H1 (cell line): ENCODE measurements around the gene PRKD1. TPM values are rescaled to one million over a fixed set of nuclear protein-coding genes. Genes with fewer than 3 reads are reported as not detected.

ENCODE experiments used
- CTCF ChIA-PET: fragments of 300-600 bp; sonication (Branson Sonifier 250); formaldehyde crosslinking; loops from one replicate; lab custom pipeline; 2021; ENCODE audit not compliant: partially characterized antibody; lab: Charles Lee
- POLR2A ChIA-PET: fragments of 300-600 bp; sonication (Branson Sonifier 250); formaldehyde crosslinking; loops from one replicate; lab custom pipeline; 2021; ENCODE audit warnings: inconsistent platforms; ENCODE audit not compliant: partially characterized antibody; lab: Charles Lee
- DNase-seq, 2 experiments: peaks; one replicate each; pipeline versions ENCODE4 v3.0.0 to v3.0.0-alpha.2; 2010 to 2022; ENCODE audit warnings: low spot score in 2 of 2, low read depth in 1 of 2, mixed read lengths in 1 of 2
- FAIRE-seq: peaks from 2 replicates; lab custom pipeline; 2011; peaks lifted over from hg19 to GRCh38; lab: Jason Lieb, UNC
- H2AFZ ChIP-seq: 2 replicates; pipeline ENCODE4 v1.8.1; 2012; ENCODE audit warnings: low read length, inconsistent platforms
- H2AK5ac ChIP-seq: 2 replicates; pipeline ENCODE4 v1.6.1; 2013; ENCODE audit warnings: low read depth, low read length
- H2BK120ac ChIP-seq: replicated peaks from 2 replicates; pipeline ENCODE3; 2013; ENCODE audit warnings: low read depth, low read length, inconsistent platforms
- H2BK12ac ChIP-seq: 2 replicates; pipeline ENCODE4 v1.6.1; 2013; ENCODE audit warnings: low read depth, low read length
- H2BK15ac ChIP-seq: 2 replicates; pipeline ENCODE4 v1.6.1; 2013; ENCODE audit warnings: low read length
- H2BK20ac ChIP-seq: 2 replicates; pipeline ENCODE4 v1.6.1; 2013; ENCODE audit warnings: low read length
- H2BK5ac ChIP-seq: 2 replicates; pipeline ENCODE4 v1.6.1; 2013; ENCODE audit warnings: low read depth, low read length
- H3K14ac ChIP-seq: 2 replicates; pipeline ENCODE4 v1.6.1; 2013; ENCODE audit warnings: inconsistent platforms; ENCODE audit not compliant: insufficient read length
- H3K18ac ChIP-seq: 2 replicates; pipeline ENCODE4 v1.6.1; 2013; ENCODE audit warnings: low read length; ENCODE audit errors: extremely low read depth
- H3K23ac ChIP-seq: 2 replicates; pipeline ENCODE4 v1.6.1; 2013; ENCODE audit warnings: inconsistent platforms; ENCODE audit not compliant: insufficient read length
- H3K23me2 ChIP-seq: 2 replicates; pipeline ENCODE4 v1.6.1; 2013; ENCODE audit warnings: low read depth, low read length
- H3K27ac ChIP-seq: 2 replicates; pipeline ENCODE4 v1.6.1; 2011; ENCODE audit warnings: low read depth, low read length, inconsistent platforms
- H3K27me3 ChIP-seq, 4 experiments: replicated peaks in 1 of 4; 1 replicate in 1 of 4; 2 replicates in 3 of 4; pipeline versions ENCODE4 v1.6.1 to v1.8.1; 2011 to 2013; ENCODE audit warnings: low read length in 3 of 4, mild to moderate bottlenecking in 3 of 4, inconsistent platforms in 2 of 4, mixed read lengths in 2 of 4, moderate library complexity in 1 of 4; ENCODE audit not compliant: control insufficient read depth in 3 of 4, insufficient read depth in 3 of 4; ENCODE audit errors: extremely low read depth in 1 of 4
- H3K36me3 ChIP-seq, 4 experiments: 2 replicates each; pipeline versions ENCODE4 v1.6.1 to v1.8.1; 2011 to 2013; ENCODE audit warnings: mild to moderate bottlenecking in 4 of 4, low read length in 3 of 4, moderate library complexity in 2 of 4, control low read depth in 1 of 4, inconsistent platforms in 1 of 4; ENCODE audit not compliant: insufficient read depth in 4 of 4, control insufficient read depth in 2 of 4
- H3K4ac ChIP-seq: replicated peaks from 2 replicates; pipeline ENCODE3; 2013; ENCODE audit warnings: low read length, low read depth, mixed read lengths, inconsistent platforms; ENCODE audit not compliant: insufficient read length
- H3K4me1 ChIP-seq, 4 experiments: replicated peaks in 1 of 4; 1 replicate in 1 of 4; 2 replicates in 3 of 4; pipeline versions ENCODE4 v1.6.1 to v1.8.1; 2011 to 2013; ENCODE audit warnings: low read length in 3 of 4, inconsistent platforms in 2 of 4, mixed read lengths in 1 of 4; ENCODE audit not compliant: insufficient read depth in 4 of 4, control insufficient read depth in 3 of 4
- H3K4me2 ChIP-seq, 2 experiments: 2 replicates each; pipeline versions ENCODE4 v1.6.1 to v1.8.1; 2011 to 2013; ENCODE audit warnings: low read depth in 2 of 2, low read length in 2 of 2, control low read depth in 1 of 2, inconsistent platforms in 1 of 2, mild to moderate bottlenecking in 1 of 2; ENCODE audit not compliant: insufficient read depth in 1 of 2
- H3K4me3 ChIP-seq, 4 experiments: fragments of 200-600, 300-600 bp in 1 of 4; sonication (generic), shearing (Covaris generic), sonication (Bioruptor Twin) in 1 of 4; 2 replicates each; pipeline versions ENCODE4 v1.5.1 to v1.8.1; 2011 to 2016; ENCODE audit warnings: low read length in 4 of 4, low read depth in 3 of 4, control low read depth in 2 of 4, inconsistent platforms in 2 of 4, mild to moderate bottlenecking in 2 of 4, mixed read lengths in 1 of 4, moderate library complexity in 1 of 4; ENCODE audit not compliant: insufficient read depth in 2 of 4; ENCODE audit errors: extremely low read depth in 1 of 4
- H3K56ac ChIP-seq: replicated peaks from 2 replicates; pipeline ENCODE3; 2013; ENCODE audit warnings: low read depth, mild to moderate bottlenecking, mixed read lengths, low read length, inconsistent platforms; ENCODE audit not compliant: insufficient read length
- H3K79me1 ChIP-seq: 2 replicates; pipeline ENCODE4 v1.6.1; 2013; ENCODE audit warnings: low read depth, low read length, control low read depth
- H3K79me2 ChIP-seq, 2 experiments: 2 replicates each; pipeline versions ENCODE4 v1.6.1 to v1.8.1; 2012 to 2013; ENCODE audit warnings: low read length in 2 of 2, mild to moderate bottlenecking in 2 of 2, inconsistent platforms in 1 of 2; ENCODE audit not compliant: insufficient read depth in 2 of 2, control insufficient read depth in 1 of 2
- H3K9ac ChIP-seq, 4 experiments: replicated peaks in 1 of 4; 1 replicate in 1 of 4; 2 replicates in 3 of 4; pipeline versions ENCODE4 v1.6.1 to v1.8.1; 2011 to 2013; ENCODE audit warnings: low read depth in 3 of 4, low read length in 3 of 4, control low read depth in 2 of 4, mild to moderate bottlenecking in 2 of 4, moderate library complexity in 2 of 4, inconsistent platforms in 1 of 4; ENCODE audit errors: extremely low read depth in 1 of 4
- H3K9me3 ChIP-seq, 2 experiments: 2 replicates each; pipeline versions ENCODE4 v1.6.1 to v1.8.1; 2012 to 2013; ENCODE audit warnings: mild to moderate bottlenecking in 2 of 2, moderate library complexity in 2 of 2, control low read depth in 1 of 2, inconsistent platforms in 1 of 2, low read depth in 1 of 2, low read length in 1 of 2, mixed read lengths in 1 of 2; ENCODE audit not compliant: insufficient read depth in 2 of 2
- H4K20me1 ChIP-seq, 2 experiments: replicated peaks in 1 of 2; 2 replicates each; pipeline versions ENCODE3 to v1.8.1; 2011 to 2013; ENCODE audit warnings: inconsistent platforms in 2 of 2, low read length in 2 of 2, mild to moderate bottlenecking in 1 of 2; ENCODE audit not compliant: insufficient read depth in 2 of 2, control insufficient read depth in 1 of 2
- H4K5ac ChIP-seq: 2 replicates; pipeline ENCODE4 v1.6.1; 2013; ENCODE audit warnings: low read length, low read depth, mixed read lengths, inconsistent platforms; ENCODE audit not compliant: insufficient read length
- H4K8ac ChIP-seq: 2 replicates; pipeline ENCODE4 v1.8.0; 2013; ENCODE audit warnings: mild to moderate bottlenecking, moderate library complexity, low read length, inconsistent platforms; ENCODE audit not compliant: insufficient read depth; ENCODE audit errors: extremely low read depth
- H4K91ac ChIP-seq: replicated peaks from 2 replicates; pipeline ENCODE3; 2013; ENCODE audit warnings: low read length, mixed read lengths, inconsistent platforms; ENCODE audit not compliant: insufficient read length
- CEBPB ChIP-seq: IDR thresholded peaks from 2 replicates; pipeline ENCODE4 v1.6.1; 2012; ENCODE audit warnings: low read depth, low read length
- CREB1 ChIP-seq: IDR thresholded peaks from 2 replicates; pipeline ENCODE4 v1.6.1; 2012; ENCODE audit warnings: inconsistent platforms
- EGR1 ChIP-seq: IDR thresholded peaks from 2 replicates; pipeline ENCODE4 v1.6.1; 2011; ENCODE audit warnings: low read depth, low read length, borderline replicate concordance
- JUN ChIP-seq: IDR thresholded peaks from 2 replicates; pipeline ENCODE4 v1.6.1; 2011; ENCODE audit warnings: low read depth, mild to moderate bottlenecking, improper control_type of control experiment, low read length
- KDM1A ChIP-seq: fragments of 200-600, 300-600 bp; sonication (generic); IDR thresholded peaks from 2 replicates; pipeline ENCODE4 v1.7.1; 2016; ENCODE audit warnings: mild to moderate bottlenecking, low read length, borderline replicate concordance
- KDM4A ChIP-seq: IDR thresholded peaks from one replicate; pipeline ENCODE4 v1.7.1; 2012; ENCODE audit warnings: low read depth, mild to moderate bottlenecking, moderate library complexity, low read length, inconsistent platforms; ENCODE audit not compliant: severe bottlenecking
- NRF1 ChIP-seq: IDR thresholded peaks from 2 replicates; pipeline ENCODE4 v1.6.1; 2011; ENCODE audit warnings: mild to moderate bottlenecking, low read depth, low read length, improper control_type of control experiment
- TBP ChIP-seq: IDR thresholded peaks from 2 replicates; pipeline ENCODE4 v1.6.1; 2011; ENCODE audit warnings: low read depth, low read length, improper control_type of control experiment
- WGBS, 2 experiments: shearing (Covaris generic) in 1 of 2; methylation state at CpG; one replicate each; pipeline versions ENCODE4 v1.1.6 to v1.1.7; 2013 to 2015; ENCODE audit warnings: low lambda C conversion rate in 2 of 2, mixed read lengths in 2 of 2, inconsistent platforms in 1 of 2, low coverage in 1 of 2, missing lambda C conversion rate in 1 of 2; ENCODE audit not compliant: insufficient replicate concordance in 2 of 2, insufficient coverage in 1 of 2, insufficient read length in 1 of 2; ENCODE audit errors: extremely low coverage in 1 of 2, missing lambda C conversion rate in 1 of 2; 5-methylcytosine and 5-hydroxymethylcytosine counted together
- polyA plus RNA-seq, 7 experiments: library from polyadenylated mRNA; depleted of rRNA in 3 of 7; stranded (reverse) in 5 of 7; unstranded in 2 of 7; fragments of >200 nt in 5 of 7; fragments of 200-250 nt in 2 of 7; gene quantifications; 1 replicate in 5 of 7; 2 replicates in 1 of 7; 4 replicates in 1 of 7; pipeline versions ENCODE4 v1.2.1 to v1.2.3, GENCODE V29; 2011 to 2013; ENCODE audit warnings: missing spikeins in 2 of 7, mixed read lengths in 2 of 7
- total RNA-seq: library from RNA; stranded (reverse); fragmentation: NEBNext Ultra II Directional; extraction: Animal tissue kit (Norgen Biotek cat#: 25700); gene quantifications from 2 replicates; pipeline ENCODE4 v1.2.1, GENCODE V29; 2021

The PRKD1 gene
- total and polyA plus RNA-seq, 2 of the 8 experiments (the other 6 are each of a cell fraction or from before 2014, with no cell fraction given): 3.6 to 6.8 TPM

DNA sequence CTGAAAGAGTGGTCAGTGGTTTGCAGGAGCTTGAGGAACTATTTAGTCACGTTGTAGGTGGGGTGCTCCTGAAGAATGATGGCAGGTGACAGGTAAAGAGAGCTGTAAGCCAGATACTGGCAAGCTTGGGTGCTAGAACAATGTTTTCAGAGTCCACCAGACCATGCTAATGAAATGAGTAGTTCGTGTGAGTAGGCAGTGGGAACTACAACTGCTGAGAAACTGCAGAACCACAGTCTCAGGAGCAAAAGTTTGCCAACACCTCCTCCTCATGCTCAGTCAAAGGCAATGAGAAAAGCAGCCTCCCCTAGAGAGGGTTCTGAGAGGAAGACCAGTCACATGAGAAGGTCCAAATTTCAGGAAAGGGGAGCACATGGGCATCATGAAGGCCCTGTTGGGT, 91.3 kb downstream of the PRKD1 start:
- ChIA-PET CTCF (no interaction called here), POLR2A (no interaction called here)
- no peak overlapping the region for H2AFZ ChIP-seq
- H3K14ac ChIP-seq: no peak overlapping the region
- no peak overlapping the region for H3K4me2 ChIP-seq
- no peaks in the 10 kb centered on the region for H3K23me2 ChIP-seq
- no peaks in the 10 kb centered on the region for H3K27me3 ChIP-seq
- 89% methylated on average over 2 of the region's 2 CpGs; no CpG with 5 or more reads in 1 of the 2 experiments for WGBS, 2 experiments
- TF ChIP-seq TBP (no peak), KDM4A (no peak), CEBPB (no peak), NRF1 (no peak), KDM1A (no peak), CREB1 (no peak), EGR1 (no peak), JUN (no peak)
- no peak overlapping the region for H2BK5ac ChIP-seq
- H3K23ac ChIP-seq: no peak overlapping the region
- H4K5ac ChIP-seq: no peak overlapping the region
- no peak overlapping the region for H2BK12ac ChIP-seq
- peaks cover 21 to 22% of the 10 kb centered on the region in 2 experiments for H3K9me3 ChIP-seq
- no peaks in the 10 kb centered on the region for H3K79me1 ChIP-seq
- H3K4ac ChIP-seq: no peak overlapping the region
- no peak overlapping the region for H2AK5ac ChIP-seq
- H3K79me2 ChIP-seq: no peaks in the 10 kb centered on the region
- no peak overlapping the region for H3K4me3 ChIP-seq
- H3K27ac ChIP-seq: no peak overlapping the region
- H4K8ac ChIP-seq: no peak overlapping the region
- no peak overlapping the region for H3K18ac ChIP-seq
- H3K56ac ChIP-seq: no peak overlapping the region
- no peak overlapping the region for H4K91ac ChIP-seq
- no peaks in the 10 kb centered on the region; a peak in 3 of 8 replicates for H3K36me3 ChIP-seq
- no peak overlapping the region for H2BK120ac ChIP-seq
- H4K20me1 ChIP-seq: no peaks in the 10 kb centered on the region
- FAIRE-seq (no peak), DNase-seq (no peak)
- no peaks in the 10 kb centered on the region for H3K4me1 ChIP-seq
- H3K9ac ChIP-seq: no peak overlapping the region
- no peak overlapping the region for H2BK20ac ChIP-seq
- H2BK15ac ChIP-seq: no peak overlapping the region
